Activated CD8-positive, alpha-beta memory T cell treated with anti-CD3 and anti-CD28 coated beads, Interleukin-2, amount 50 U/mL, for 24 hours (primary cell): ENCODE data around the gene GABBR1.

Experiments used
- DNase-seq: peaks from one replicate; pipeline ENCODE4 v3.0.0-alpha.2; 2020; ENCODE audit errors: extremely low read depth

Gene GABBR1

DNA sequence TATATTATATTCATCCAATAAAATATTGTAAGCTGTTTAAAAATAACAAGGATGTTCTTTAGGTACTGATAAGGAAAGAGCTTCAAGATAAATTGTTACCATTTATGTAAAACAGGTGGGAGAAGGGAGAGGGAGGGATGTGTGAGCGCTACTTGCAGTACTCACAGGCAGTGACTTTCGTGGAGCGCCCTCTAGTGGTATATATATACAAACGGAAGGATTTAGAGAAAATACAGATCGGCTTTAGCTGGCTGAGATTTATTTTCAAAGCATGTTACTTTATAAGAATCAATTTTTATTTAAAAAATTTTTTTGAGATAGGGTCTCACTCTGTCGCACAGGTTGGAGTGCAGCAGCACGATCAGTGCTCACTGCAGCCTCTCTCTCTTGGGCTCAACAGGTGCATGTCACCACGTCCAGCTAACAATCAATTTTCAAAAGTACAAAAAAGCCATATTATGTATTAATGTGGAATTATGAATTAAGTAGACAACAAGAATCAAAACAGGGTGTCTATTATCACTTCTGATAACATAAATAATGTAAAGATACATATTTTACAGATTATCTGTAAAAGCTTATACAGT is 20.6 kb upstream of the GABBR1 start:
- DNase-seq, result no peak

DNA sequence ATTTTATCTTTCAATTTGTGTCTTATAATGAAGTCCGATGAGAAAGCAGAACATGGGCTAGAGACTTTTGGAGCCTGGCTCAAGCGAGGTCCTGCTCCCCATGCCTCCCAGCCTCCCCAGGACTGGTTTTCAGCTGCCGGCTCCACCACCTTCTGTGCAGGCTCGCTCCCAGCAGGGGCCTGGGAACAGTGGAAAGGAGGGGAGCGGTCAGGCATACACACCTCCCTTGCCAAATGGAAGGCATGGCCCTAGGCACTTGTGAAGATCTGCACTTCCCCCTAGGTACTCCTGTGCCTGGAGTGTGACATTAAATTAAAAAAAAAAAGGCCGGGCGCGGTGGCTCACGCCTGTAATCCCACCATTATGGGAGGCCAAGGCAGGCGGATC is 19.2 kb upstream of the GABBR1 start:
- DNase-seq, result no peak

DNA sequence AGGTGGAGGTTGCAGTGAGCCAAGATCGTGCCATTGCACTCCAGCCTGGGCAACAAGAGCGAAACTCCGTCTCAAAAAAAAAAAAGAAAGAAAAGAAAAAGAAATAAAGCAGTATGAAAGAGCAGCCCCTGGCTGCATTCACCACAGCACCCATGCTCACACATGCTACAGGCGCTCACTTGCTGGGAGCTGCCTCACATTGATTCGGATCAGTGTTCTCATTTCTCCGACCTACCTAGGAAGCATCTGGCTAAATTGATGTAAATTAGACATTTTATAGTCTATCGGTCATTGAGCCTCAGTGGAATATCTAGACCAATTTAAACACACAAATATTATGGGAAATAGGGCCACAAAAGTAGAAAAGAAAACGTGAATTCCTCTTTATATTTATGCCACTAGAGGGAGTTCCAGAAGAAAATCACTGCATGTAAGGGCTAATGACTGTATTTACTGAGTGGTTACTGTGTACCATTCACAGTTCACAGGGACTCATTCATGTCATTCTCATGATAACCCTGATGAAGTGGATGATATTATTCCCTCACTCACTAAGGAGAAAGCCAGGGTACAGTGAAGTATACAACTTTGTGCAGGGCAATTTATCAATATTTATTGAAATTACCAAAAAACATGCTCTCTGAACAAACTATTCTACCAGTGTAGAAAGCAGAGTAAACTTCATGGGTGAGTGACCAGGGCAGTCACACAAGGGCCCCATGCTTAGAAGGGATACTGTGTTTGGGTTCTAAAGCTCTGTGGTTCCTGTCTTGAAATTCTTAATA is 18.6 kb upstream of the GABBR1 start:
- no peak for DNase-seq

DNA sequence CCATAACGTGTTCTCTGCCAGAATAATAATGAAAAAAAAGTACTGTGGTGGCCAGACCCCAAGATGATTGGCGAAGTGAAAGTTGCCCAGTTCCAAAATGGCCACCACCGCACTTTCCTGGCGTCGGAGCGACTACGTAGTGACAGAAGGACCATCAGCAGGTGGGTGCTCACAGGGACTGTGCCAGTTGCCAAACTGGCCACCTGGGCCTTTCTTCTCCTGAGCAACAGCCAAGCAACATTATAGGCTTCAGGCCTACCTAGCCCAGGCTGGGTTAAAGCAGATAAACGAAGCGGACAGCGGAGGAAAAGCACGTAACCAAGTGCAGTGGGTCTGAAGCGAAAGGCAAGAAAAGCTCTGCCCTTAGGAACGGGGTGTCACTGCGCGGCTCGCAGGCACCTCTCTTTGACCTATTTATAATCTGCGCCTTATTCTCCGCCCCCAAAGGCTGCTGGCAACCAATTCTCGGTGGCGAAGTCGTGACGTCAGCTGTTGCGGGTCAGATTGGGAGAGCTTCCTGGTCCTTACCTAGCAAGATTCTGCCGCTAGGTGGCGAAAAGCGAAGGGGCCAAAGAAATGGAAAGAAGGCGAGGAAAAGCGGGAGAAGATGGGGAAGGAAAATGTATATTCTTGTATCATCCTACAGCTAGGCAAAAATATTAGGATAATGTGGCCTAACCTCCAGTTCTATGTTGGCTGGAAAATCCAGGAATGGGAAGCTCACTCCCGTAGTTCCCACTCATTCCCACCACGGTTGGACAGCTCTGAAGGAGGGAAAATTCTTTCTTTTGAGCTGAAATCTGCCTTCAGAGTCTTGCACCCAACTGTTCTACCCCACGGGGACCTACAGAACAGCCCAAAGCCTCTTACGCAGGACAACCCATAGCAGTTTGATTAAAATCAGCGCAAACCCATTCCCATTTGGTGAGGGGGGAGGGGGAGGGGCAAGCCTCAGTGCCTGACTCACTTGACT is 17.0 kb upstream of the GABBR1 start:
- DNase-seq, result peak; percentile 97

DNA sequence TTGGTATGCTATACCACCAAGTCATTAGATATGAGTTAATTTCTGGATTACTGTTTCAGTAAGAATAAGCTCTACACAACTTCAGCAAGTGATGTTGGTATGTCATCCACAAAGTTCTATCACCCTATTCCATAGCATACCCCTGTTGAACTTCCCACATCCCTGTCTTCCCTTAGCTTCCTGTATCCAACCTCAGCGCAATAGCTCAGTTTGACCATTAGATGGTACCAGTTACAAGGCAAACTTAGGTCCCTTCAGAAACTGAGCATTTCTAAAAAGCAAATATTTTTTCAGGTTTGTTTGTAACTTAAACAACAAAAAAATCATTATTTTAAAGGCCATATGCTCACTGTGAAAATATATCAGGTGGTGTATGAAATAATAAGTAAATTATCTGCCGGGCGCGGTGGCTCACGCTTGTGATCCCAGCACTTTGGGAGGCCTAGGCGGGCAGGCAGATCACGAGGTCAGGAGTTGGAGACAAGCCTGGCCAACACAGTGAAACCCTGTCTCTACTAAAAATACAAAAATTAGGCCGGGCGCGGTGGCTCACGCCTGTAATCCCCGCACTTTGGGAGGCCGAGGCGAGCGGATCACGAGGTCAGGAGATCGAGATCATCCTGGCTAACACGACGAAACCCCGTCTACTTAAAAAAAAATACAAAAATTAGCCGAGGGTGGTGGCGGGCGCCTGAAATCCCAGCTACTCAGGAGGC is 15.1 kb upstream of the GABBR1 start:
- DNase-seq, result no peak

DNA sequence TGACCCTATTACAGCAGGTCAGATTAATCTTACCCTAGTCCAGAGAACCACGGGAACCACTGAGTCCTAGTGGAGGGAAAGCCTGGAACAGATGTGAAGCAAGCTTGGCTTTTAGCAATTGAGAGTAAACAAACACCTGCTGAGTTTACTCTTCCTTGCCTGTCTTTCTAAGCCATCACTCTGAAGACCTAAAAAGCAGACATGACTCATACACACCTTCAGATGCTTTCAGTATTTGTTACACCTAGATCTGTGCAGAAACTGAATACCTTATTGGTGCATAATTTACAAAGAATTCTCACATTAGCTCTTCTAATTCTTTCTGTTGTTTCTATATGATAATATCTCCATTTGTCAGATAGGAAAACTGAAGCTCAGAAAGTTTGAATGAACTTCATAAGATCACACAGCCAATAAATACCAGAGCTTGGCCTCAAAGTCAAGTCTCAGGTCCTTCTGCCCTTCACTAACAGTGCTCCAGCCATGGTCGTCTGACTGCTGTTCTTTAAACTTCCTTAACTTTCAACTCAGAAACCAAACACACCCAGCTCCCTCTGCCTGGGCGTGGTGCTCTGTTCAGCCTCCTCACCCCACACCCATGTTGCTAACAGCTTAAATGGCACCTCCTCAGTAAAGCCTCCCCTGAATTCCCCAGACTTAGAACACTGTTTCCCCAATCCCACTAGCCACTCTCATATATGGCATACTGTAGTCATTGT is 8.6 kb upstream of the GABBR1 start:
- no peak for DNase-seq

DNA sequence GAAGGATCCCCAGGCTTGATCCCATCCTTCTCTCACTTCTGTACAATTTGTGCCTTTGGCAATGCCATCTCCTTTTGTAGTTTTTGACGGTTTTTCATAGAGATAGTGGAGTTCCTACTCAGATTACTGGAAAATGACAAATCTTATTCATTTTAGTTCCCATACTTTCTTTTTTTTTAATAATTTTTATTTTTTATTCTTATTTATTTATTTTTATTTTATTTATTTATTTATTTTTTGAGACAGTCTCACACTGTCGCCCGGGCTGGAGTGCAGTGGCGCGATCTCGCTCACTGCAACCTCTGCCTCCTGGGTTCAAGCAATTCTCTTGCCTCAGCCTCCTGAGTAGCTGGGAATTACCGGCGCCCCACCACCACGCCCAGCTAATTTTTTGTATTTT is 4.3 kb upstream of the GABBR1 start:
- DNase-seq, result no peak

DNA sequence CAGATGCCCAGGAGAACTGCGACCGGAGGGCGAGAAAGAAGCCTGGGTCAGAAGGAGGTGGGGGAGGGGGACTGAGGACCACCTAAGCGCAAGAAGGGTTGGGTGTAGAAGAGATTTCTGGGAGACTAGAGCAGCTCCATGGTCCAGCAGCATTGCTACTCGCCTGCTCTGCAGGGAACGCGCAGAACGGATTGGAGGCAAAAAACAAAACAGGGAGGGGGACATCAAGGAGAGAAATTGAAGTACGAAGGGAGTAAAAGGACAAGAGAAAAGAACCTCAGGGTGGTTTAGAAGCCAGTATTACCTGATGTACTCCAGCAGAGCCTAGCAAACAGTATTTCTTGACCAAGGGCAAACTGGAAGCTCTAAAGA is 537 bp upstream of the GABBR1 start:
- DNase-seq, result no peak

DNA sequence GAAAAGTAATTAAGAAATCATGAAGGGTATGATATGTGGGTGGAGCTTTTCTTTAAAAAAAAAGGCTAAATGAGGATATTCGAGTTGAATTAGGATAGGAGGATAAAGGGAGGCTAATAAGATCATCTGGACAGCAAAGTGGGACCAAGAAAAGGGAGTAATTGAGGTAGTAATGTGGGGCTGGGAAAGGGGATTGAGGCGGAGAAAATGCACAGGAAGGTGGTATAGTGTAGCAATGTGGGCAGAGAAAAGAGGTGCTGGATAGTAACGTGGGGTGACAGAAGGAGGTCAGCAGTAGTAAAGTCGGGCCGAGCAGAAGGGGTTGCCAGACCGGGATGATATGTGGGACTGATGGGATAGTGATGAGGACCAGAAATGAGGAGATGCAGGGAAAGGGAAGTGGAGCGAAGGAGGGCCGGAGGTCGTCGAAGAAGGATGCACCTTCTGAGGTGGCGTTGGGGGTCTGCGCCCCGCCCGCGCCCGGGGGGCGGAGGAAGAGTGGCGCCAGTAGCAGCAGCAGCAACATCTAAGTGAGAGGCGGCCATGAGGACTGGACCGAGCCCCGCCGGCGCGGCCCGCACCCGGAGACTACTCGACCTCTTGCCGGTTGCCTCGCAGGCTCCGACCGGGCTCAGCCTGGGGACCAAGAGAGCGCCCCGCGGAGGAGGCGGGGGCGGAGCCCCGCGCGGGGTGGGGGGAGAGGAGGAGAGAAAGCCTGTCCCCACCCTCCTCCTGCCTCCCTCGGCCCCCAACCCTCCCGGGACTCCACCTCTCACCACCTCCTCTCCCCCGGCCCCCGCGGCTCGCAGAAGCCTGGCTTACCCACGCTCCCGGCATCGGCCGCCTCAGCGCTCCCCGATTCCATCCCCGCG is 887 bp downstream of the GABBR1 start:
- DNase-seq, result no peak

DNA sequence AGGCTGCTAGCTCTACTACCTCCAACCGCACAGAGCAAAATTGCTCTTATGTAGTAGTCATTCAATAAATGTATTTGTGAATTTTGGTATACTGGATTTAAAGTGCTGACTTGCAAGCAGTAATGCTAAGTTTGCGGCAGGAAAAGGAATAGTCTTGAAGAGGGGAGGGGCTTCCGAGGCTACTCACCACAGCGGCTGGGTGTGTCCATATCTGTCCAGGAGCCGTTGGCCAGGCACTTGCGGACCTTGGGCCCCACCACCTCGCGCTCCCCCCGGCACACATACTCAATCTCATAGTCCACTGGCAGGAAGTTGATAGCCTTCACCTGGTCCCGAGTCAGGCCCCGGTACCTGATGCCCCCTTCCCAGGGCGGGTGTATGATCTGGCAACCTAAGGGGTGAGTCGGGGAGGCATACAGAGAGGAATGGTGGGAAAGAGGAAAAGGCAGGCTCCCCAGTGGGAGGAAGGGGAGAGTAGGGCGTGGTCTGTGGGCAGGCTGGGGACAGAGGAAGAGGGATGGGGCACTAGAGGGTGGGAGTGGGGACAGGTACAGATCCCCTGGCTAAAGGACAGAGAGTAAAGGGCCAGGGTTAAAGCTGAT is 1.7 kb downstream of the GABBR1 start:
- DNase-seq, result no peak

DNA sequence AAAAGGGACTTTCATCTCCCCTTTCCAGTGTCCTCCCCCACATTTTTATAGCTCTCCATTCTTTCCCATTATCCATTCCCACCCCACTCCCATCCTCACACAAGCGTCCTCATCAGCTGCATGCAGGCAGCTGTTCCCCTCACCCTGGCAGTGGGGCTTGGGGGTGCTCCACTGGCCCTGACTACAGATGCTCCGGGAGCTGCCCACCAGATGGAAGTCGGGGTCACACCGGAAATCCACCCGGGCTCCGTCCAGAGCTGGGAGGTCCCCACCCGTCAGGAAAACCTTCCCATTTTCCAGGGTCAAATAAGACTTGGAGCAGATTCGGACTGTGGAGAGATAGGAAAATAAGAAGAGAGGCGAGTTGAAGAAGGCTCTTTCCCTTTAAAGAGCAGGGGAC is 2.7 kb downstream of the GABBR1 start:
- no peak for DNase-seq

DNA sequence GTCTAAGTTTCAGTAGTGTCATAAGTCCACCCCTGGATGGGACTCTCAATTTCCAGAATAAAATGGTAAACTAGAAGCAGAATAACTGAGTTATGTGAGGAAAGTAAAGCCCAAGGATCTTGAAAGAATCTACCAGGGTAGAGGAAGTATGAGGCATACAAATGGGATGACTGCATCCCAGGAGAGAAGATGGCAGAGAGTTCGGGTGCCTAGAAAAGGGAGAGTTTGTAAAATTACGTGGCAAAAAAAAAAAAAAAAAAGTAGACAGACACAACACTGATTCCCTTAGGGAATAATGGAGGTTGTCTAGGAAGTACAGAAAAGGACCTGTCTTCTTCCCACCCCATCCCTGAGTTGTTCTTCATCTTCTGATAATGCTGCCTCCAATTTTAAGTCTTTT is 3.4 kb downstream of the GABBR1 start:
- no peak for DNase-seq

DNA sequence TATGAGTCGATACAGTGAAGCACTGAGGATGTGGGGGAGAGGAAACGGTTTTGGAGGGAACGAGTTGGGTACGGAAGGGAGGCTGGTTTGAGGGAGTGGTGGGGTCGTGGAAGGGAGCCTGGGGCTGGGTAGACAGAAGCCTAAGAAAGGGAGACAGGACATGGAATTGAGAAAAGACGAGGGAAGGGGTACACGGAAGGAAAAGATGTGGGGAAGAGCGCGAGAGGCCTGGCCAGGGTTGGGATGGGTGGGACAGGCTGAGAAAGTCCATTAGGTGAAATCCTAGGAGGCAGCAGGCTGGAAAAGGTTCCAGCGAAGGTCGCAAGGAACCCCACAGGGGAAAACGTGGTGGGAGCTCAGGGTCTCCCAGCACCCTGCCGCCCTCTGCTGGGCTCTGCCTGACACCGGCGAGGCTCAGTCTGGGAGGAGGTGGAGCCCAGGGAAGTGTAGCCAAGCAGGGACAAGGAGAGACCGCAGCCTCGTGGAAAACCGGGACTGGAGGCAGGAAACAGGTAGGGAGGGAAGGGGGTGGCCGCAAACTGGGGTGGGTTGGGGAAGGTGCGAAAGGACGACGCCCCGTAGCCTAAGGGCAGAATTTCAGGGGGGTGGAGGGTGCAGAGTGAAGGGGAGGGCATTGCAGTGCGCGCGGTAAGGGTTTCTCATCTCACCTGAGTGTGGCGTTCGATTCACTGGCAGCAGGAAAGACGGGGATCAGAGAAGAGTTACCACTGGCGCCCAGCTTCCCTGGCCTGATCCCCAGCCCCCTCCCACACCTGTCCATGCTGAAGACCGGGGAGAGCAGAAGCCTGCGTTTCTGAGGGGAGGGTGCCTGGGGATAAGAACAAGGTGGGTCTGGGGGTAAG is 4.3 kb downstream of the GABBR1 start:
- DNase-seq, result no peak

DNA sequence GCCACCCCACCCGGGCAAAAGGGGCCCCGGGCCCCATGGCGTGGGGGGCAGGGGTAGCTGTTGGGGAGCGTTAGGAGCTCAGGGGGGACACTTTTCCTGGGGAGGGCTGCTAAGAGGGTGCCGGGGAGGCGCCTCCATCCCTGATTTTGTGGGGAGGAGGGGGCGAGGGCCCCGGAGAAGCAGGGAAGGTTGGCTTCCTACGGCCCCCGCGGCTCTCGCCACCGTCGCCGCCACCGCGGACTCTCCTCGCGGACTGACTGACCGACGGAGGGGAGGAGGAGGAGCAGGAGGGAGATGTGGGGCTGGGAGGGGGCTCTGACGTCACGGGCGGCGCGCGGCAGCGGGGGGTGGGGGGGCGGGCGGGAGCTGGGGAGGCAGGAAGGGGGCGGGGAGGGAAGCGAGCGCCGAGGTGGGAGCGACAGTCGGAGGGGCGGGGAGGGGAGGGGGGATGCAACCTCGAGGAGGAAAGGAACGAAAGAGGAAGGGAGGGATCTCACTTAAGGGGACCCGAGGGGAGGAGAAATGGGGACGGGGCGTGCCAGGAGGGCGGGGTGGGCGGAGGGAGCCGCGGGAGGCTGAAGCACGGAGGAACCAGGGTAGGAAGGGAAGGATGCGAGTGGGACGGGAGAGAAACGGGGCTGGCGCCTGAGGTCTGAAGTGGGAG is 5.1 kb downstream of the GABBR1 start:
- DNase-seq, result no peak

DNA sequence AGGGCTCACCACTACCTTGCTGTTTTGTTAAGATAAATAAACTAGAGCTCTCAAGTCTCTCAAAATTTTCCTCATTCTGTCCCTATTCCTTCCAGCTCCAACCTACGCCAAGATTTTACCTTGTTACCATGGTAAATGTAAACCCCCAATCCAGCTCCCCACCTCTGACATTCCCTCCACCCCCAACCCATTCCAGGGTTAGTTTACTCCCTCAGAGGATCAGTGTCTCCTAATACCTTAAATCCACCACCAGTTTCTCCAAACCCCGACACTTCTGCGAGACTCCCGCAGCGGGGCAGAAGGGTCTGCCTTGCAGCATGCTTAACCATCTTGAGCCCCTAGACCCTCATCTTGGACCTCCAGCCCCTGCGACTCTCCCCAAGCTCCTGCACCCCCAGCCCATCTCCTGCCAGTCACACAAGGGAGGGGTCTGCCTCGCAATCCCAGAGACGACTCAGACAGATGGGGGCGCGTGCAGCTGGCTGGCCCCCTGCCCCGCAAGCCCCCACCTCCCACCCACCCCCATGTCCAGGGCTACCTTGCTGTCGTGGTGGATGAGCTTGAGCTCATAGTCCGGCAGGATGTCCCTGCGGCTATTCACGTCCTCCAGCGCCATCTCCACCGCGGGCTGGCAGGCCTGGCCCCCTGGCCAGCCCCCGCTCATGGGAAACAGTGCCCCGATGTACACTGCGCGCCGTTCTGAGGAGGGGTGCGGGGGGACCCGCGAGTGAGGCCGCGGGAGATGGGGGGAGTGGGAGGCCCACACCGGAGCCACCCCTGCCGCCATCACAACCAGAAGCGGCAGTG is 5.8 kb downstream of the GABBR1 start:
- DNase-seq, result no peak

DNA sequence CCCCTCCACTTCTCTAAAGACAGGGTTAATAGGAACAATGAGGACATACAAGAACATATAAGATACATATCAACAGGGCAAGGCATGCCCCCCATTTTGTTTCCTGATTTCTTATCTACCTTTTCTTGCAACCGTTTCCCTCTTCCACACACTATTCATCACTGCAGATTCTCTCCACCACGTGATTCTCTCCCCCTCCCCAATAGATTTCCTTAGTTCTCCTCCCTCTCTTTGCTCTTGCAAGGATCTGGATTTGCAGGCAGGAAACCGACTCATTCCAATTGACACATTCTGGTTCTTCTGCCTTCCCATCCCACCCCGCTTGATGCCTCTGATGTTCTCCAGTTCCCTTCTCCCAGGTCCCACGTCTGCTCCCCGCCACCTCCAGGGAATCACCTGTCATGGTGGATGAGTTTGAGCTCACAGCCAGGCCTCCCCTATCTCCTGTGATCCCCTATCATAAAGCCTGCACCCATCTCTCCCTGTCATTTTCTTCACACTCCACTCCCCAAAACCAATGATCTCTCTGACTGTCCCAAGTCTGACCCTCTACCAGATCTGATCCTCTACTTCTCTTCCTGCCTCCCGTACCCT is 7.5 kb downstream of the GABBR1 start:
- no peak for DNase-seq

DNA sequence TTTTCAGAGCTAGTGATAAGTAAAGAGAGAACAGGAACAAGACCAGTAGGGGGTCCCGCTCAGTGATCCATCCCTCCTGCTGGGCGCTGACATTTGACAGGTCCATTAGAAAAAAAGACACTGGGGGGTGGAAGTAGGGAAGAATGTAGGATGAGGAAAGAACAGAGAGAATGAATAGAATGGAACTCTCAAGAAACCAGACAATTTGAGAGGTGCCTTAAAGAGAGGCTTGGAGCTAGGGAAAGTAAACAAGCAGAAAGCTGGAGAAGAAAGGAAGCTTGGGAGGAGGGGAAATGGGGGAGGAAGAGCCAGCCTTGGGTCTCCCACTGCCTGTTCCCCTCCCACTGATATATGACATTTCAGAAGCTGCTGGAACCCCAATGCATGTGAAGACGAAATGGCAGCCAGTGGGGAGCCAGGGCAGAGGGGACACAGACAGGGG is 8.4 kb downstream of the GABBR1 start:
- no peak for DNase-seq
